ENCODE measurements around the gene EME1. TPM values are rescaled to one million over a fixed set of nuclear protein-coding genes. Genes with fewer than 3 reads are reported as not detected.
"Not testable (repeated sequence)": the region's sequence is repeated elsewhere in the genome, so short reads cannot be mapped to it uniquely, and the experiment has no call there.

Gene EME1
- total and polyA plus RNA-seq, 2 of the 8 experiments (the other 6 are each of a cell fraction or from before 2014, with no cell fraction given) = 13.9 to 16.3 TPM

DNA sequence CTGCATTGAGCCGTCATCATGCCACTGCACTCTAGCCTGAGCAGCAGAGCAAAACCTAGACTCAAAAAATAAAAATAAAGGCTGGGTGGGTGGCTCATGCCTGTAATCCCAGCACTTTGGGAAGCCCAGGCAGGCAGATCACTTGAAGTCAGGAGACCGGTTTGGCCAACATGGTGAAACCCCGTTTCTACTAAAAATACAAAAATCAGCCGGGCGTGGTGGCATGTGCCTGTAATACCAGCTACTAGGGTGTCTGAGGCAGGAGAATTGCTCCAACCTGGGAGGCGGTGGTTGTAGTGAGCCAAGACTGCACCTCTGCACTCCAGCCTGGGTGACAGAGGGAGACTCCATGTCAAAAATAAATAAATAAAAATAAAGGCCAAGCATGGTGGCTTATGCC is 55.1 kb downstream of the EME1 start:
- H4K8ac ChIP-seq (ENCODE audit: extremely low read depth, insufficient read depth, low read length); H3K9ac ChIP-seq (replicated peaks in 1 of 4; ENCODE audit: extremely low read depth in 1 of 4, low read depth in 3 of 4, low read length in 3 of 4); H3K36me3 ChIP-seq (ENCODE audit: control insufficient read depth in 2 of 4, insufficient read depth in 4 of 4, low read length in 3 of 4); H2BK12ac ChIP-seq (ENCODE audit: low read depth, low read length); H2BK120ac ChIP-seq (replicated peaks; ENCODE audit: low read depth, low read length); H4K5ac ChIP-seq (ENCODE audit: insufficient read length, low read depth, low read length); H2BK20ac ChIP-seq (ENCODE audit: low read length); H3K4me3 ChIP-seq (ENCODE audit: extremely low read depth in 1 of 4, insufficient read depth in 2 of 4, low read depth in 3 of 4, low read length in 4 of 4); H2AFZ ChIP-seq (ENCODE audit: low read length); H3K14ac ChIP-seq (ENCODE audit: insufficient read length); H4K20me1 ChIP-seq (replicated peaks in 1 of 2; ENCODE audit: control insufficient read depth in 1 of 2, insufficient read depth in 2 of 2, low read length in 2 of 2); H3K9me3 ChIP-seq (ENCODE audit: insufficient read depth in 2 of 2, low read depth in 1 of 2, low read length in 1 of 2); H3K27me3 ChIP-seq (replicated peaks in 1 of 4; ENCODE audit: control insufficient read depth in 3 of 4, extremely low read depth in 1 of 4, insufficient read depth in 3 of 4, low read length in 3 of 4); H3K23ac ChIP-seq (ENCODE audit: insufficient read length); H2BK5ac ChIP-seq (ENCODE audit: low read depth, low read length); H3K27ac ChIP-seq (ENCODE audit: low read depth, low read length); H3K18ac ChIP-seq (ENCODE audit: extremely low read depth, low read length); H3K79me2 ChIP-seq (ENCODE audit: control insufficient read depth in 1 of 2, insufficient read depth in 2 of 2, low read length in 2 of 2); H3K79me1 ChIP-seq (ENCODE audit: low read depth, low read length); H2AK5ac ChIP-seq (ENCODE audit: low read depth, low read length); DNase-seq (ENCODE audit: low read depth in 1 of 2, low spot score in 2 of 2); FAIRE-seq; H3K4ac ChIP-seq (replicated peaks; ENCODE audit: insufficient read length, low read depth, low read length); POLR2A ChIA-PET (ENCODE audit: partially characterized antibody); H3K56ac ChIP-seq (replicated peaks; ENCODE audit: insufficient read length, low read depth, low read length); H2BK15ac ChIP-seq (ENCODE audit: low read length); H4K91ac ChIP-seq (replicated peaks; ENCODE audit: insufficient read length, low read length); H3K4me2 ChIP-seq (ENCODE audit: insufficient read depth in 1 of 2, low read depth in 2 of 2, low read length in 2 of 2): not testable (repeated sequence)
- 93% methylated on average over 6 of the region's 6 CpGs; no CpG with 5 or more reads in 1 of the 2 experiments for WGBS, 2 experiments (ENCODE audit: extremely low coverage in 1 of 2, insufficient coverage in 1 of 2, insufficient read length in 1 of 2, insufficient replicate concordance in 2 of 2, low coverage in 1 of 2, low lambda C conversion rate in 2 of 2, missing lambda C conversion rate in 1 of 2)
- Histone ChIP-seq H3K23me2 (ENCODE audit: low read depth, low read length) (peaks cover 11% of the 10 kb centered on the region; the same call in 1 of the 2 replicates), H3K4me1 (replicated peaks in 1 of 4; ENCODE audit: control insufficient read depth in 3 of 4, insufficient read depth in 4 of 4, low read length in 3 of 4) (peaks cover 6 to 13% (median 10%) of the 10 kb centered on the region in 4 experiments)
- CTCF ChIA-PET (ENCODE audit: partially characterized antibody) = interaction anchor here (0.6 to 8.3 kb wide), 5 partner anchors 8 to 74 kb away, joined by 3 to 87 read pairs (median 3); partner anchors contain the start of gene LRRC59

Data from H1 (cell line).